Esophagus muscularis mucosa (tissue), 3 donors: ENCODE data around the gene DCPS.

Experiments used
- CTCF ChIP-seq, 3 experiments: fragments of 200-600 bp in 2 of 3; fragments of 450-650 bp in 1 of 3; sonication (generic) in 2 of 3; IDR thresholded peaks; one replicate each; pipeline ENCODE4 v1.5.1; 2017 to 2019; ENCODE audit warnings: antibody characterized with exemption in 3 of 3, mild to moderate bottlenecking in 2 of 3, moderate library complexity in 1 of 3
- POLR2A ChIP-seq: fragments of 450-650 bp; IDR thresholded peaks from one replicate; pipeline ENCODE4 v1.6.1; 2017; ENCODE audit warnings: antibody characterized with exemption, moderate library complexity, mild to moderate bottlenecking, low read depth

GRCh38 chr11:126293726-126294125 is 10.1 kb upstream of the DCPS start:
- TF ChIP-seq CTCF (IDR thresholded peaks at IDR 0.05) (no peak), POLR2A (no peak)
